GM12875 (cell line): Measurements from ENCODE around the gene ADGRV1.

Experiments
- H3K4me3 ChIP-seq: one replicate; pipeline ENCODE4 v1.5.1; 2011; ENCODE audit warnings: low read depth, low read length, control low read depth
- TF ChIP-seq, protein P1 (sequence below): IDR thresholded peaks from 2 replicates; pipeline ENCODE4 v1.5.1; 2011; ENCODE audit warnings: low read depth, mild to moderate bottlenecking, control low read depth, inconsistent platforms, low read length, moderate library complexity, borderline replicate concordance; ENCODE audit not compliant: insufficient read depth

ADGRV1 gene

DNA sequence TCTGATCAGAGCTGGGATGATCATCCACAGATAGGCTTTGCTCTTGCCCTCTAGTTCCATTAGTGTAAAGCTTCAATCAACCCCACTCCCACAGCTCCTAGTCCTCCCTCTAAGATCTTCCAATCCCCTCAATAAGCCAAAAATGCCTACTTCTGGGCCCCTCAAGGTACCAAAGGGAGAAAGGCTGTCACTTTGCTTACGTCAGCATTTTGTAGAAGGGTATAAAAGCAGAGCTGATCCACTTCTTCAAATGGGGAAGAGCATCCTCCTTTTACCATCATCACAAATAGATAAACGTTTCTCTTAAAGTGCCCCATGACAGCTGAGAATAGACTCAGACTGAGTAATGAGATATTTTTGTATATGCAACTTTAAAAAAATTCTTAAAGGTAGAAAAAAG lies 13.1 kb upstream of the ADGRV1 start:
- no peak overlapping the region for H3K4me3 ChIP-seq
- TF ChIP-seq, protein P1, sequence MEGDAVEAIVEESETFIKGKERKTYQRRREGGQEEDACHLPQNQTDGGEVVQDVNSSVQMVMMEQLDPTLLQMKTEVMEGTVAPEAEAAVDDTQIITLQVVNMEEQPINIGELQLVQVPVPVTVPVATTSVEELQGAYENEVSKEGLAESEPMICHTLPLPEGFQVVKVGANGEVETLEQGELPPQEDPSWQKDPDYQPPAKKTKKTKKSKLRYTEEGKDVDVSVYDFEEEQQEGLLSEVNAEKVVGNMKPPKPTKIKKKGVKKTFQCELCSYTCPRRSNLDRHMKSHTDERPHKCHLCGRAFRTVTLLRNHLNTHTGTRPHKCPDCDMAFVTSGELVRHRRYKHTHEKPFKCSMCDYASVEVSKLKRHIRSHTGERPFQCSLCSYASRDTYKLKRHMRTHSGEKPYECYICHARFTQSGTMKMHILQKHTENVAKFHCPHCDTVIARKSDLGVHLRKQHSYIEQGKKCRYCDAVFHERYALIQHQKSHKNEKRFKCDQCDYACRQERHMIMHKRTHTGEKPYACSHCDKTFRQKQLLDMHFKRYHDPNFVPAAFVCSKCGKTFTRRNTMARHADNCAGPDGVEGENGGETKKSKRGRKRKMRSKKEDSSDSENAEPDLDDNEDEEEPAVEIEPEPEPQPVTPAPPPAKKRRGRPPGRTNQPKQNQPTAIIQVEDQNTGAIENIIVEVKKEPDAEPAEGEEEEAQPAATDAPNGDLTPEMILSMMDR = no peak

GRCh38 chr5:90546216-90546837 lies 12.3 kb upstream of the ADGRV1 start:
- TF ChIP-seq, protein P1 = no peak
- H3K4me3 ChIP-seq = no peak overlapping the region

- no peak overlapping the region for H3K4me3 ChIP-seq
Observed at GRCh38 chr5:90547072-90547536, 11.5 kb upstream of the ADGRV1 start.

DNA sequence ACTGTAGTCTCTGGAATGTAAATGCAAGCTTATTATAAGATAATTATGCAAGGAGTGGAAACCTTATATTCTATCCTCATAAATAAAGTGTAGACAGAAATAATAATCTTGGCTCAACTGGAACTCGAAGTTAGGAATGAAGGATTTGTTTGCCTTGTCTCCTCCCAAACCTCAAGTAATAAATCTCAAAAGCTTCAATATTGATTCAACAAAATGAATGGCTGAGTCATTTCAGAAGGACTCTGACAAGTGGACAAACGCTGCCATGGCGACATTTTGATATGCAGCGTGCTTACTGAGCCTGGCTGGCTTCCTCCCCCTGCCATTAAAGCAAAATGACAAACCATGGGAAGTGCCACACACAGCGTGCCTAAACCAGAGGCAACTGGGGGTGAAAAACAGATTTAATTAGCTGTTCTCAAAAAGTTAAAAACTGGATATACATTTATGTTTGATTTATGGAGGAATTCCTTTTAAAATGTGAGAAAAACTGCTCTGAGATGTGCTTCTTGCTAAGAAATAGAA lies 10.5 kb upstream of the ADGRV1 start:
- TF ChIP-seq, protein P1 = no peak
- H3K4me3 ChIP-seq = no peak overlapping the region

More at GRCh38 chr5:90547072-90547536, 11.5 kb upstream of the ADGRV1 start:
- TF ChIP-seq, protein P1 = no peak

- H3K4me3 ChIP-seq = no peak overlapping the region
- TF ChIP-seq, protein P1 = no peak
Observed at GRCh38 chr5:90549223-90549622, 9.4 kb upstream of the ADGRV1 start.

DNA sequence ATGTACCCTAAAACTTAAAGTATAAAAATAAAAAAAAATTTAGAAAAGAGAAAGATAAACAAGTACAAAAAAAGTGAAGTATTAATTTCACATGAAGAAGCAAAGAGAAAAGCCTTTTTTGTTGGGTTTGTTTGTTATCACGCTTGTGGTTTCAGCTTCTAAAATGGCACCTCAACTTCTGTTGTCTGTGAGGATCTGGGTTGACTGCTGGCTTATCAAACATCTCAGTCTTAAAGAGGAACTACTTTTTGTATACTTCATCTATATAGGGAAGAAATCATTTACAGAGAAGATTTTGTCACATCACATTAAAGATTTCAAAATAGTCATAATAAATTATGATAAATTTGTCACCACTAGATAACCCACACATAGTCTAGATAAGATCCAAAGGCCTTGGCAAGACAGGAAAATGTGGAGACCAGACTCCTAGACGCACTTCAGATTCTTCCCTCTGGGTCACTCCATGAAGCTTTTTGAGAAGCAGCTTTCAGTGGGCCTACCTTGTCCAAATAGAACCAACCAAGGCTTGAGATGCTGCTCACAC lies 8.8 kb upstream of the ADGRV1 start:
- TF ChIP-seq, protein P1 = no peak

GRCh38 chr5:90550963-90551362 lies 7.6 kb upstream of the ADGRV1 start:
- TF ChIP-seq, protein P1 = no peak
- no peak overlapping the region for H3K4me3 ChIP-seq

More for the DNA sequence above, 8.8 kb upstream of the ADGRV1 start:
- H3K4me3 ChIP-seq = no peak overlapping the region
